Fibroblast of skin of scalp (primary cell): ENCODE results near the gene PCTP.

Experiments
- DNase-seq: peaks from one replicate; pipeline ENCODE4 v3.0.0-alpha.2; 2013

The PCTP gene

DNA sequence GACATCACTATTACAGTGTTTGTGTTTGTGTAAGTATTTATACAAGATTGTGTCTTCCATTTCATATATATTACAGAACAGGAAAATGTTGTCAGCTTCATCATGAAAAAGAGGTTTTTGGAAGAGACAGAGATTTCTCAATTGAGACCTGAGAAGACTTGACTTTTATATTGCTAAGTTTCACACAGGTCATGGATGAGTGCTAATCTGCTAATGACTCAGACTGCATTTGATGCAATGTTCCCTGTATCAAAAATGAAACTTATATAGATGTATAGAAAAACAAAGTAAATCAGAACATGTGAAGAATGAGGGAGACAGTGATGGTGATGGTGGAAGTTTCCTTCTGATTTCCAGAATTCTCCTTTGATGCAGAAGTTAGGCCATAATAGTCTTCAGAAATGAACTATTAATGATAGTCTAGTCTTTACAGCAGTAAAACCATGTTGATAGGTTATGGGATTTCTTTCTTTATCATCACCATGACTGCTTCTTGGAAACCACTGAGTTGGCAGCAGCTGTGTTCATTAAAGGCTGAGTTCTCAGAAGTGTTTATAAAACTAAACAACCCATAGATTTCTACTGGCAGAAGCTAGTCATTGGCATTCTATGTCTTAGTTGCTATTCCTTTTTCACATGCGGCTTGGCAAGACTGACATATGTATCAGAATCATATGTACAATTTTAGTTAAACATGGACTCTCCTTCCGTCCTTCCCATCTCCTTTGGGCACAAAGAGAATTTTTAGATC lies 56.1 kb downstream of the PCTP start:
- no peak for DNase-seq

DNA sequence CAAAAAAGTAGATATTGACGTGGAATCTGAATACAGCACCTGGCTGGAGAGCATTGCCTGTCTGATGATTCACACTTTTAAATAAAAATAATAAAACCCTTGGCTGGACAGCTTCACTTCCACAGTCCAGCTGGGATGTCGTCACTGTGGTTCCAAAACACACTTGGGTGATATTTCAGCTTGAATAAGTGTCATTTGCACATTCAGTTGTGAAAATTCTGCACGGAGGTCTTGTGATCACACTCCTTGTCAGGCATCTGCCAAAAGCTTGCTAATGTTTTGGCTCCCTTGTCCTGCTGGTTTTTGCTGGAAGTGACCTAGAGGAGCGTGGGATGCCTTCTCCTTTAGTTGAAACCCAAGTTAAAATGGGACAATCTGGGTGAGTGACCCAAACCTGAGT lies 60.7 kb downstream of the PCTP start:
- DNase-seq, result no peak

DNA sequence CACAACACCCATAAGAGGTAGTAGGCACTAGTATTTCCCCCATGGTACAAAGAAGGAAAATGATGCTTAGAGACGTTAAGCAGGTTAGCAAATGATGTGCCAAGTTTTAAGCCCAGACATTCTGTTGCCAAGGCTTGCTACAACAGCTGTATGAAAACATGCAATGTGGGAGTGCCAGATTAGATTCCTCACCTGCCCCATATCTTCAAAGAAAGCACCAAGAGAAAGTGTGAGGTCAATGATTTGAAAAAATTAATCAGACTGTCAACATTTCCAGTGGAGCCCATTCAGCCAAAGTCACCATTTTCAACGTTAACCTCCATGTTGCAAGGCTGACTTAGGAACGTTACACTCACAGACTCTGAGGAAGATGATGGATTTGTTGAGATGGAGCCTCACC lies 61.5 kb downstream of the PCTP start:
- DNase-seq, result no peak

DNA sequence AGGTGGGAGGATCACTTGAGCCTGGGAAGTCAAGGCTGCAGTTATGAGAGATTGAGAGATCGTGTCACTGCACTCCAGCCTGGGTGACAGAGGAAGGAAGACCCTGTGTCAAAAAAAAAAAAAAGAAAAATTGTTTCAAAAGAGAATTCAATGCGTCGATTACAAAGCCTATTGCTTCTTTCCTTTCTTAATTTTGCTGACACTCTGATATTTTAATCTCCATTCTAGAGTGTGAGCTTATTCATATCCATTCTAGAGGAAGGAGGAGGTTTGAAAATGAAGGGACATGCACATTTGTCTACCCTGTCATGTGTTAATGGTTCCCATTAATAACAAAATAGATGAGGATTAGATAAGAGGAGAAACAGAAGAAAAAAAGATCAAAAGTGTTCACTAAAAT lies 63.1 kb downstream of the PCTP start:
- no peak for DNase-seq

DNA sequence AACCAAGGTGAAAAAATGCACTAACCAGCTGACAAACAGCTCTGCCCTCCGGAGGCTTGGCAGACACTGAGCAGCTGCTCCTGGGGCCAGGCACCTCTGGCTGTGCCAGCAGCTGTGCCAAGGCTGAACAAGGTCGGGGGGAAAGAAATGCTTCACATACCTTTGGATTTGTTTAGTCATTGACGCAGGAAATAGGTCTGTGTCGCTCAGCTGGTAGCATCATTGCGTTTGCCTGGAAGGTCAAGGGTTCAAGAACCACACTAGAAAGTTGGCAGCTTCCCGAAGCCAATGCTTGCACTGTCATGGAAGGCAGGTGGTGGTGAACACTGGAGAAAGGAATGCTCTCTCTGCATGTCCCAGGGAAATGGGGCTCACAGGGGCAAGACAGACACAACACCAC lies 63.5 kb downstream of the PCTP start:
- no peak for DNase-seq

DNA sequence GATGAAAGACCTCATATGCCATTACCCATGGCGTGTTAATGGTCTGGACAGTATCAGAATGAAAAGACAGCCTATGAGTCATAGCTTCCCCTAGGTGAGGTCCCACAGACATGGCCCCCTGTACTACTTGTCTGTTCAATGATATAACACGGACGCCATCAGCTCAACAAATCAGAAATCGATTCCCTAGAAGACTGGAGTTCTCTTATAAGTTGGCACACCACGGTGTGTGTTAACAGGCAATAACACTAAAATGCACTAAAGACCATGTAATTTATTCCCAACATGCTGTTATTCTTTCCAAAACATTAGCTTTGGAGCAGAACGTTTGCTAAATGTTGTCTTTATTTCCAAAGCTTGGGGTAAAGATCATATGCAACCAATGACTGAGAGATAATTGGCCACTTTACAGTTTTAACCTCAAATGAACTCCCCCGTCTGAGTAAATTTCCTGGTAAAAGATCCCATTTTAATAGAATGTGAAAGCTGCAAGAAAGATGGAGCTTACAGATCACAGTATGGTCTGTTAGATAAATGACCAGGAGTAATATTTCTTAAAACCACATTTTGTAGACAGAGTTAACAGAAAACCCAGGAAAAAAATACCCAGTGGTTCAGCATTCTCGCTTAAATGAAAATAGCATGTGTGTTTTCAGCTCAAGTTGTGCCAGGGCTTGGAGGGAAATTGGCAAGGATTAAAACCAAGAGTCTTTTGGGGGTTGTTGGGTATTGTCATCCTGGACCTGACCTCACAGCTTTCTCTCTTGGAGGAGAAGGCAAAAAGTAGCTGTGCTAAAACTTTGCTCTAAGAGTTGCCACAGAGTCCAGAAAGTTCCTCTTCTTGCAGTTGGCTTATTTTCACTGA lies 65.9 kb downstream of the PCTP start:
- DNase-seq, result no peak

DNA sequence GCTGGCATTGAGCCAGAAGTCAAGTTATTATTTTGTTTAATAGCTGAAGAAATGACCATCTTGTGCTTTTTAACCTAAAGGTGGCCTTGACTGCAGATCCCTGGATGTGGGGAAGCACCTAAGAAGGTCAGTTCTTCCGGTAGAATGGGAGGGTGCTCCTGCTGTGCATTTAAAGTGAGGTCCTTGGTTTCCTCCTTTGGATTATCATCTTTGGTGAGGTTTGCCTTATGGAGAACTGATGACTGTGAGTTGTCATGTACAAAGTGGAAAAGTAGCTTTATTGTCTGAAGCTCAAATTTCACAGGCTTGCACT lies 66.5 kb downstream of the PCTP start:
- no peak for DNase-seq

DNA sequence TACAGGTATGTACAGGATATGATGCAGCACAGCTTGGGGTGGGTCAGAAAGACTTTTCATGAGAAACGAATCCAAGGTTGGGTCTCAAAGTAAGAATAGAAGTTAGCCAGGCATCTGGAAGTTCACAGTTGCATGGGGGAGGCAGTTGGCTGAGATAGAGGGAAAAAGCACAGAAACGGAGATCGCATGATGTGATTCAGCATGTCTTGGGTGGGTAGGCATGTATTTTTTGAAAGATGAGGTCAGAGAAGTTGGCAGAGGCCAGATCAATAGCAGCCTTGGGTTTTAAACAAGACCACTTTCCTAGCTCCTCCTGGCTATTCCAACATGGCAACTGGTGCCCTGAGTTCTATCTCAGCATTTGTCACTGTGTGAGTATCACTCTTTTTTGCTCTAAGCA lies 67.2 kb downstream of the PCTP start:
- DNase-seq, result no peak

DNA sequence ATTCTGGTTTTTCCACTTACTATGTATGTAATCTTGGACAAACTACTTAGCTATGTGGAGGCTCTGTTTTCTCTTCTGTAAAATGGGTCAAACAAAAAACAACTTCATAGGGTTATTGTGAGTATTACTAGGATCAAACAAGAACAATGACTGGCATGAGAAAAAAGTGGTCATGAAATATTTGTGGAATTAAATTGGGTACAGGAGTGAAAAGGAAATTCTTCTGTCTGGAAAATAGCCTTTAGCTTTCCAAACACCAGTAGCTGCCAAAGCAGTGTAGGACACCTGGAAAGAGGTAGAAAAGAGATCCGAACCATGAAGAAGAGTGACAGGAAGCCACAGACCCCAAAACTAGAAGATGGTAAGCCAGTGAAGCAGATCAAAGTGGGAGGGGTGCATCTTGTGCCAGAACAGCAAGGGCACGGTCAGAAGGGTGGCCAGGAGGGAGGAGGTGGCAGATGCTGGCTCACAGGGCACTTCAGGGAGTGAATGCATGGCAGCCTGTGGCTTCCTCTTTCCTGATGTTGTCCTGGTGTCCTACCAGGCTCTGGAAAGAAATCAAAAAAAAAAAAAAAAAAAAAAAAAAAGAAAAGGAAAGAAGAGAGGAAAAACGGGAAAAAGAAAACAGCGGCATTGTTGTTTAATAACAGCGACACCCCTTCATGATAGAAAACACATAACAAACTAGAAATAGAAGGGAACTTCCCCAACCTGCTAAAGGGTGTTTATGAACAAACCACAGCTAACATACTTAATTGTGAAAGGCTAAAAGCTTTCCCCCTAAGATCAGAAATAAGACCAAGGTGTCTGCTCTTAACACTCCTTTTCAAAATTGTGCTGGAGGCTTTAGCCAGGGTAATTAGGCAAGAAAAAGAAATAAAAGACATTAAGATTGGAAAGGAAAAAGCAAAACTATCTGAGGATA lies 67.9 kb downstream of the PCTP start:
- DNase-seq, result no peak

DNA sequence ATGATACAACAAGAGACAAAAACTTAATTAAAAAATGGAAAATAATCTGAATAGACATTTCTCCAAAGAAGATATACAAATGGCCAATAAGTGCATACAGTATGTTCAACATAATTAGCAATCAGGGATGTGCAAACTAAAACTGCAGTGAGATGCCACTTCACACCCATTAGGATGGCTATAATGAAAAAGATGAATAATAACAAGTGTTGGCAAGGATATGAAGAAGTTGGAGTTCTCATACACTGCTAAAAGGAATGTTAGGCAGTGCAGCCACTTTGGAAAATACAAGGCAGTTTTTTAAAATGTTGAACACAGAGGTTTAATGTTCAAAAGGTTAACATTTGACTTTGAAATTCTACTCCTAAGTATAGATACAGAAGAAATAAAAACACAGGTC lies 69.8 kb downstream of the PCTP start:
- no peak for DNase-seq

DNA sequence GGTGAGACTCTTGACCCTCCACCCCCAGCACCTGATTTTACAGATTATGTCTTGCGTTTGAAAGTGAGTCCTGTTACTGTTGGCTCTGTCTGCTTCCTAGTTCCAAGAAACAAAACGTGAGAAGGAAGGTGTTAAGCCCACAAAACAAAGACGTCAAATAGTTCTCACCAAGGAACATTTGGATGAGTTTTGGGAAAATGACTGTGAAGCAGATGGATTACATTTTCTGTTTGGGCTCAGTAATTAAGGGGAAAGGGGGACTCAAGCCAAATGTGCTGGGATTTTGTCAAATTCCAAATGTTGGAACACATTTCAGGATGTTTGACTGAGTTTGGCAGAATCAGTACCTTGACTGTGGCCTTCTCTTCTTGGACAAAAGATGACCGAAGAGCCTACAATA lies 71.2 kb downstream of the PCTP start:
- no peak for DNase-seq

DNA sequence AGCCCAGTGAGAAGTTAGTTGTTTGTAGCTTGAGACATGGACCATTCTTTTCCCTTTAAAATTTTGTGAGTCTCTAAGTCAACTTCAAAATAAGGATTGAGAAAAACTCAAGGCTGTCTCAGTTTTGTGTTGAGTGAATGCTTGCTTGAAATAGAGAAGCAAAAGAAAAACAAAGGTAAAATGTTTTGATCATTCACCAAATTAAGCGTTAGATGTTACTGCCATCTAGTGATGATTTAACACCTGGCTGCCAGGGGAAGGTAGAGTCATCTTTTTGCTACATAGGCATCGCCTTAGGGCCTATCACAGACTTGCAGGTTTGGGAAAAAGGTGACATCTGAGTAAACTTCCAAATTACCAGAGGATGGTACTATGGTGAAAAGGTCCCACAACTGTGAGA lies 74.4 kb downstream of the PCTP start:
- no peak for DNase-seq
